ENCODE measurements around the gene ZNF750.

Gene ZNF750

DNA sequence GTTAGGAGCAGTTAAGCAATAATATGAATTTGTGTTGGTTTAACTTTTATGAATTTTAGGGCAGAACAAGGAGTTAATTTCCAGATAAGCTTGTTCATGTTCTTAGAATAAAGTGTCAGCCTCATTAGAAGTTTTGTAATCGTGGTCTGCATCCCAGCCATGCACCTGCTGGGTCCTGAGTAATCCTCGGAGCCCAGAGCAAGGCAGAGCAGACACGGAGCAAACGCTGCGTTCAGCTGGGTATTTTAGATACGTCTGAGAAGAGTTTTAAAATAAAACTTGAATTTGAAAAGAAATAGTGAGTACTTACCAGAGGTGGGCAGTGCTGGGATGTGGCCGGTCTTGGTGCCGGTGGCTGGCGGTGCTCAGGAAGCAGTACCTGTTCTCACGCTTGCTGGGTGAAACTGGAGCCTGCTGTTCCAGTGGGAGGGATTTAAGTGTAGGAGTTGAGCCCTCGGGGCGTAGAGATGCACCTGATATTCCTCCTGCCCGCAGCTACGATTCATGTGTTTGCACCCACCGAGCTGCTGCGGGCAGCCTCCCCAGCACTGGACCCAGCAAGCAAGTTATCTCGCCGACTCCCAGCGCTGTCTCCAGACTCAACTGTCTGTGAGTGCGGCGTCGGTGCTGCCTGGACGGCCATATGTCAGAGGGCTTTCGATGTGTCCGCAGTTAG is at the start of gene ZNF750:
Gene ZNF750 (minus strand): TSS at position 406 of the 676 bp plus-strand sequence. CDS start 7,568 bp downstream, outside the sequence.
- peak within 1 kb of the TSS; percentile 38 to 55 for H3K4me3 ChIP-seq (ENCODE audit: low read length in 2 of 2)
- H3K4me1 ChIP-seq (ENCODE audit: control insufficient read depth in 2 of 2, insufficient read depth in 2 of 2, low read length in 2 of 2), result peaks cover 18 to 19% of the 10 kb centered on the region in 2 donors
- H3K36me3 ChIP-seq (ENCODE audit: control insufficient read depth in 2 of 2, insufficient read depth in 2 of 2, low read length in 2 of 2), result no peaks in the 10 kb centered on the region
- no peaks in the 10 kb centered on the region for H3K9me3 ChIP-seq (ENCODE audit: control insufficient read depth in 2 of 2, low read length in 2 of 2)
- H3K27ac ChIP-seq (ENCODE audit: low read depth in 2 of 2, low read length in 2 of 2), result peak within 1 kb of the TSS; percentile 83 to 93
- H3K27me3 ChIP-seq (ENCODE audit: control insufficient read depth in 2 of 2, insufficient read depth in 2 of 2, low read length in 2 of 2), result no peaks in the 10 kb centered on the region
- H3K9ac ChIP-seq (ENCODE audit: low read depth in 1 of 2, low read length in 2 of 2), result peak within 1 kb of the TSS; percentile 56 to 62

DNA sequence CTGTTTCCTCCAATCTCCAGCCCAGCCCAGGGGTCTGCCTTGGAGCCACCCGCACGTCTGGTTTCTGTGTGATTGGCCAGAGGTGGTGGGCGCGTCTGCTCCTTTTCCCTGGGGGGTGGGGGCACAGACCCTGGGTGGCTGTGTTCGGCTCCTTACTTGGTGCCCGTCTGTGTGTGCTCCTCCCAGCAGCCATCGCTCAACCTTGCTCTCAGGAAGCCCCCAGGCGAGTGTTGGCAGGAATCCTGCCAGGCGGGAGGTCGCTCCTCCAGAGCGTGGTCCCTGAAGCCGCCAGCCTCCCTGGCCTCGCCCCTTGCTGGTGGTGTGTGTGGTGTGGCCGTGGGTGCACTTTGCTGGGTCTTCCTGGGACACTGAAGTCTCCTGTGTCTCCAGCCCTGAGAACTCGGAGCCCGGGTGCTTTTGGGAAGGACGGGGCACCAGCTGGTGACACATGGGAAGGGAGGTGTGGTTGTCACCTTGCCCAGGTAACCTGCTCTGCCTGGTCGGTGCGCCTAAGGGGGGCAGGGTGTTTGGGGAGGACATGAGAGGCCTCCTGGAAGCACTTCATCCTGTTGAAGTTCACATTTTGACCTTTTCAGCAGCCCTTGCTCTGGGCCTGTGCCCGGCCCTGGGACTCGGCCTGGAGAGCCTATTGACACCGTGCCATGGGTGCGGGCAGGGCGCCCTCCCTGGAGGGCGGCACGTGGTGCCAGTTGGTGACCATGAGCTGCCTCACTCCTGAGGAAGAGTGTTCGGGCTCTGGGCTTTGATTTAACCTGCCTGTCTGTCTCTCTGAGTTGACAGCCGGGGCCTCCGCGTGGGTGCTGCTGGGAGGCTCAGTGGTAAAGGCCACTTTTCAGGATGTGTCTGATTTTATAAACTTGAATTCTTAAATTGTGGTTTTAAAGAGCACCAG is 49.0 kb upstream of the ZNF750 start:
- peak overlapping the region; percentile 84 to 86 for H3K27ac ChIP-seq (ENCODE audit: low read depth in 2 of 2, low read length in 2 of 2)
- no peaks in the 10 kb centered on the region for H3K9me3 ChIP-seq (ENCODE audit: control insufficient read depth in 2 of 2, low read length in 2 of 2)
- H3K4me1 ChIP-seq (ENCODE audit: control insufficient read depth in 2 of 2, insufficient read depth in 2 of 2, low read length in 2 of 2), result peaks cover 26% of the 10 kb centered on the region in 2 donors
- peak overlapping the region; percentile 17 to 61 for H3K9ac ChIP-seq (ENCODE audit: low read depth in 1 of 2, low read length in 2 of 2)
- peaks cover 0 to 6% of the 10 kb centered on the region in 2 donors for H3K36me3 ChIP-seq (ENCODE audit: control insufficient read depth in 2 of 2, insufficient read depth in 2 of 2, low read length in 2 of 2)
- H3K4me3 ChIP-seq (ENCODE audit: low read length in 2 of 2), result no peak overlapping the region
- H3K27me3 ChIP-seq (ENCODE audit: control insufficient read depth in 2 of 2, insufficient read depth in 2 of 2, low read length in 2 of 2), result no peaks in the 10 kb centered on the region

- H3K27me3 ChIP-seq (ENCODE audit: control insufficient read depth in 2 of 2, insufficient read depth in 2 of 2, low read length in 2 of 2), result no peaks in the 10 kb centered on the region
- no peaks in the 10 kb centered on the region for H3K9me3 ChIP-seq (ENCODE audit: control insufficient read depth in 2 of 2, low read length in 2 of 2)
- peaks cover 28 to 33% of the 10 kb centered on the region in 2 donors for H3K4me1 ChIP-seq (ENCODE audit: control insufficient read depth in 2 of 2, insufficient read depth in 2 of 2, low read length in 2 of 2)
- peaks cover 0 to 6% of the 10 kb centered on the region in 2 donors for H3K36me3 ChIP-seq (ENCODE audit: control insufficient read depth in 2 of 2, insufficient read depth in 2 of 2, low read length in 2 of 2)
- no peak overlapping the region for H3K27ac ChIP-seq (ENCODE audit: low read depth in 2 of 2, low read length in 2 of 2)
- no peak overlapping the region for H3K9ac ChIP-seq (ENCODE audit: low read depth in 1 of 2, low read length in 2 of 2)
- H3K4me3 ChIP-seq (ENCODE audit: low read length in 2 of 2), result no peak overlapping the region
Observed at GRCh38 chr17:82887255-82888164, 47.7 kb upstream of the ZNF750 start.

DNA sequence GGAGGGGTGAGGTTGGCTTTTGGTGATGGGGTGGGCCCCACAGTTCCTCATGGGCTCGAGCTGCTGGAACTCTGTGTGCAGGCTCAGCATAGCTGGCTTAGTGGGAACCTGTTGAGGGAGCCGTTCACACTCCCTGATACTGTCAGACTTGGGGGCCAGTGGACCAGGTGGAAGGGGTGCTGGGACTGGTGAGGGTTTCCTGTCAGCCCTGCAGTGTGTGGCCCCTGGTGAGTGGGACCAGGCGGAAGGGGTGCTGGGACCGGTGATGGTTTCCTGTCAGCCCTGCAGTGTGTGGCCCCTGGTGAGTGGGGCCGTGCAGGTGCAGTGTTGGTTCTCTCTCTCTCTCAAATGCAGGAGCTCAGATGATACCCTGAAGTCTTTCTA is 45.1 kb upstream of the ZNF750 start:
- no peak overlapping the region for H3K27ac ChIP-seq (ENCODE audit: low read depth in 2 of 2, low read length in 2 of 2)
- H3K4me1 ChIP-seq (ENCODE audit: control insufficient read depth in 2 of 2, insufficient read depth in 2 of 2, low read length in 2 of 2), result peaks cover 32 to 37% of the 10 kb centered on the region in 2 donors

DNA sequence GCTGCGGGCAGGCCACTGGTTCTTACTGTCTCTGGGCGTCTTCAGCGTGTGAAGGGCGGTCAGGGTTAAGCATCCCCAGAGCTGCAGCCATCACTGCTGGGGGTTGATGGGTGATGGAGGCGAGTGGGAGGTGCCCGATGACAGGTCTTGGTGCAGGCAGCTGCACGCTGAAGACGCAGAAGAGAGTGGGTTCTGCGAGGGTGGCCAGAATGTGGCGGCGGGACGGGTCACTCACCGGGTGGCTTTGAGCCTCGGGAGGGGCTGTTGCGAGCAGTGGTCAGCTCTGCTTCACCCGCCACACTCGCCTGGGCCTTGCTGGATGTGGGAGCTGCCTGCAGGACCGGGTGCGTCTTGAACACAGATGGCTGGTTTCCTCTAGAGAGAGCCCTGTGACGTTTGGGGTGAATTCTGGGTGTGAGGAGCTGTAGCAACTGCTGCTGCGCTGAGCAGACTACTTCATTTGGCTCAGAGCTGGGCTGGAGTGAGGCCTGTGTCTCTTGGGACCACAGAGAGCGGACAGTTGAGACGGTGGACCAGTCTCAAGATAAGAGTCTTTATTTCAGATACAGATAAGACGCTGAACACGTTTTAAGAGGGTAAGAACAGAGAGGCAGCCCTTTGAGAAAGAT is 44.6 kb upstream of the ZNF750 start:
- no peaks in the 10 kb centered on the region for H3K9me3 ChIP-seq (ENCODE audit: control insufficient read depth in 2 of 2, low read length in 2 of 2)
- H3K4me1 ChIP-seq (ENCODE audit: control insufficient read depth in 2 of 2, insufficient read depth in 2 of 2, low read length in 2 of 2), result peaks cover 28 to 33% of the 10 kb centered on the region in 2 donors
- H3K27me3 ChIP-seq (ENCODE audit: control insufficient read depth in 2 of 2, insufficient read depth in 2 of 2, low read length in 2 of 2), result no peaks in the 10 kb centered on the region
- H3K36me3 ChIP-seq (ENCODE audit: control insufficient read depth in 2 of 2, insufficient read depth in 2 of 2, low read length in 2 of 2), result peaks cover 0 to 4% of the 10 kb centered on the region in 2 donors
- H3K9ac ChIP-seq (ENCODE audit: low read depth in 1 of 2, low read length in 2 of 2), result no peak overlapping the region
- H3K27ac ChIP-seq (ENCODE audit: low read depth in 2 of 2, low read length in 2 of 2), result no peak overlapping the region
- no peak overlapping the region for H3K4me3 ChIP-seq (ENCODE audit: low read length in 2 of 2)

More for the DNA sequence above, 45.1 kb upstream of the ZNF750 start:
- Histone ChIP-seq H3K4me3 (ENCODE audit: low read length in 2 of 2) (no peak overlapping the region), H3K9ac (ENCODE audit: low read depth in 1 of 2, low read length in 2 of 2) (no peak overlapping the region), H3K36me3 (ENCODE audit: control insufficient read depth in 2 of 2, insufficient read depth in 2 of 2, low read length in 2 of 2) (peaks cover 0 to 5% of the 10 kb centered on the region in 2 donors), H3K9me3 (ENCODE audit: control insufficient read depth in 2 of 2, low read length in 2 of 2) (no peaks in the 10 kb centered on the region), H3K27me3 (ENCODE audit: control insufficient read depth in 2 of 2, insufficient read depth in 2 of 2, low read length in 2 of 2) (no peaks in the 10 kb centered on the region)

GRCh38 chr17:82883419-82884031 is 43.7 kb upstream of the ZNF750 start:
- no peaks in the 10 kb centered on the region for H3K9me3 ChIP-seq (ENCODE audit: control insufficient read depth in 2 of 2, low read length in 2 of 2)
- H3K9ac ChIP-seq (ENCODE audit: low read depth in 1 of 2, low read length in 2 of 2), result peak overlapping the region in 1 of 2 donors; percentile 18
- H3K27ac ChIP-seq (ENCODE audit: low read depth in 2 of 2, low read length in 2 of 2), result peak overlapping the region; percentile 55 to 82
- H3K36me3 ChIP-seq (ENCODE audit: control insufficient read depth in 2 of 2, insufficient read depth in 2 of 2, low read length in 2 of 2), result peaks cover 0 to 6% of the 10 kb centered on the region in 2 donors
- H3K27me3 ChIP-seq (ENCODE audit: control insufficient read depth in 2 of 2, insufficient read depth in 2 of 2, low read length in 2 of 2), result no peaks in the 10 kb centered on the region
- H3K4me3 ChIP-seq (ENCODE audit: low read length in 2 of 2), result no peak overlapping the region
- H3K4me1 ChIP-seq (ENCODE audit: control insufficient read depth in 2 of 2, insufficient read depth in 2 of 2, low read length in 2 of 2), result peaks cover 19 to 25% of the 10 kb centered on the region in 2 donors

GRCh38 chr17:82882715-82883418 is 43.0 kb upstream of the ZNF750 start:
- Histone ChIP-seq H3K9me3 (ENCODE audit: control insufficient read depth in 2 of 2, low read length in 2 of 2) (no peaks in the 10 kb centered on the region), H3K36me3 (ENCODE audit: control insufficient read depth in 2 of 2, insufficient read depth in 2 of 2, low read length in 2 of 2) (peaks cover 0 to 6% of the 10 kb centered on the region in 2 donors), H3K4me3 (ENCODE audit: low read length in 2 of 2) (peak overlapping the region in 1 of 2 donors; percentile 24), H3K4me1 (ENCODE audit: control insufficient read depth in 2 of 2, insufficient read depth in 2 of 2, low read length in 2 of 2) (peaks cover 17 to 26% of the 10 kb centered on the region in 2 donors), H3K9ac (ENCODE audit: low read depth in 1 of 2, low read length in 2 of 2) (peak overlapping the region; percentile 18 to 72), H3K27ac (ENCODE audit: low read depth in 2 of 2, low read length in 2 of 2) (peak overlapping the region; percentile 55 to 82), H3K27me3 (ENCODE audit: control insufficient read depth in 2 of 2, insufficient read depth in 2 of 2, low read length in 2 of 2) (no peaks in the 10 kb centered on the region)

DNA sequence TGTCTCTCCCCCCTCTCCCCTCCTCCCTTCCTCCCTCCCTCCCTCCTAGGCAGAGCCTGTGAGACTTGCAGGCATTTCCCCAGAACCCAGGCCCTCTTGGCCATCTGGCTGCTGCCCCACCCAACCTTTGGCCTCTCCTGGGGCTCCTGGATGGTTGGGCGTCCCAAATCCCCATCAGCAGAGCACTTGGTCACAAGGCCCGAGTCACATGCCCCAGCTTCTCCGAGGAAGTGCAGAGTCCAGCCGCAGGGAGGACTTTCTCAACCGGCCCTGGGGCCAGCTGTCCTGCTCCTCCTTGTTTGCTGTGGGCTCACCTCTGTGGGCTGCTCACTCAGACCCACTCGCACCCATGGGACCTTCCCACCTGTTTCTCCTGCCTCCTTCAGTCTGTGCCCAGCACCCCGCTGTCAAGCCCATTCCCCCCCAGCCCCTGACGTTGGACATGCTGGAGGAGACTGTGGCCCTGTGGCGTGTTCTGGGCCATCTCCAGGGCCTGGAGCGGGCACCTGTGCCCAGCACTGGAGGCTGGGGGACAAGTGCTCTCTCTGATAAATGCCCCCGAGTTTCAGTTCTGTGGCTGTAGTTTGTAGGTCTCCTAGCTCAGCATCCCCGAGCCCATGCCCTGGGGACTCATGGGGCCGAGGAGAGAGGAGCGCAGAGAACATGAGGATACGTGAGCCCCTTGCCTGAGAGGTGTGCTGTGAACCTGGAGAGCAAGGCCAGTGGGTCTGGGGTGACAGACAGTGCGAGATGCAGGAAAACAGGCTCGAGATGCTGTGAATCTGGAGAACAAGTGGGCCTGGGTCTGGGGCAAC is 42.3 kb upstream of the ZNF750 start:
- Histone ChIP-seq H3K9me3 (ENCODE audit: control insufficient read depth in 2 of 2, low read length in 2 of 2) (no peaks in the 10 kb centered on the region), H3K27me3 (ENCODE audit: control insufficient read depth in 2 of 2, insufficient read depth in 2 of 2, low read length in 2 of 2) (no peaks in the 10 kb centered on the region), H3K36me3 (ENCODE audit: control insufficient read depth in 2 of 2, insufficient read depth in 2 of 2, low read length in 2 of 2) (peaks cover 0 to 6% of the 10 kb centered on the region in 2 donors), H3K9ac (ENCODE audit: low read depth in 1 of 2, low read length in 2 of 2) (peak overlapping the region; percentile 14 to 72), H3K27ac (ENCODE audit: low read depth in 2 of 2, low read length in 2 of 2) (peak overlapping the region; percentile 55 to 82), H3K4me1 (ENCODE audit: control insufficient read depth in 2 of 2, insufficient read depth in 2 of 2, low read length in 2 of 2) (peaks cover 17 to 26% of the 10 kb centered on the region in 2 donors), H3K4me3 (ENCODE audit: low read length in 2 of 2) (peak overlapping the region in 1 of 2 donors; percentile 31)
